Gastrocnemius medialis (tissue), 4 donors: ENCODE measurements around the gene RILPL1.

ENCODE experiments used
- CTCF ChIP-seq, 5 experiments: fragments of 450-650 bp in 3 of 5; fragments of 200-600 bp in 2 of 5; sonication (generic) in 2 of 5; IDR thresholded peaks in 4 of 5; conservative IDR thresholded peaks in 1 of 5; 1 replicate in 4 of 5; 2 replicates in 1 of 5; pipeline ENCODE4 v1.5.1; 2016 to 2019; ENCODE audit warnings: antibody characterized with exemption in 5 of 5, mild to moderate bottlenecking in 3 of 5, moderate library complexity in 3 of 5
- POLR2A ChIP-seq, 2 donors: fragments of 450-650 bp; IDR thresholded peaks; one replicate each; pipeline ENCODE4 v1.6.1; 2017; ENCODE audit warnings: antibody characterized with exemption in 2 of 2, mild to moderate bottlenecking in 2 of 2, moderate library complexity in 2 of 2

- no peak for TF ChIP-seq CTCF (IDR thresholded peaks at IDR 0.05 in 4 of 5, conservative IDR thresholded peaks at IDR 0.05 in 1 of 5)
- no peak for TF ChIP-seq POLR2A (IDR thresholded peaks at IDR 0.05)
Measured at GRCh38 chr12:123427036-123427769, 106.3 kb downstream of the RILPL1 start.
